ENCODE results near the gene CSK. TPM values are rescaled to one million over a fixed set of nuclear protein-coding genes. Genes with fewer than 3 reads are reported as not detected.

Gene CSK
- total RNA-seq, 1 donor from 2014 or later, result 557 TPM

DNA sequence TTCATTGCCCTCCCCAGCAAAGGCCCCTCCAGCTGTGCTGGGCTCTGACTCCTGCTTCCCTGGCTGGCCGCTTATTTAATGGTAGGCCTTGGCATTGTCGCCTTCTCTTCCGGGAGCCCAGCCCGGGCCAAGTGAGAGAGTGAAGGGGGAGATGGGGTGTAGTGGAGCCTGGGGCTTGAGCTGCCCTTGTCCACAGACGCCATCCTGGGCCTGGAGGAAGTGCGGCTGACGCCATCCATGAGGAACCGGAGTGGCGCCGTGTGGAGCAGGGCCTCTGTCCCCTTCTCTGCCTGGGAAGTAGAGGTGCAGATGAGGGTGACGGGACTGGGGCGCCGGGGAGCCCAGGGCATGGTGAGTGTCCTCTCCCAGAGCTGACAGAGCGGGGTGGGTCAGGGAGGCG, 34.1 kb downstream of the CSK start:
- TF ChIP-seq, protein P1, sequence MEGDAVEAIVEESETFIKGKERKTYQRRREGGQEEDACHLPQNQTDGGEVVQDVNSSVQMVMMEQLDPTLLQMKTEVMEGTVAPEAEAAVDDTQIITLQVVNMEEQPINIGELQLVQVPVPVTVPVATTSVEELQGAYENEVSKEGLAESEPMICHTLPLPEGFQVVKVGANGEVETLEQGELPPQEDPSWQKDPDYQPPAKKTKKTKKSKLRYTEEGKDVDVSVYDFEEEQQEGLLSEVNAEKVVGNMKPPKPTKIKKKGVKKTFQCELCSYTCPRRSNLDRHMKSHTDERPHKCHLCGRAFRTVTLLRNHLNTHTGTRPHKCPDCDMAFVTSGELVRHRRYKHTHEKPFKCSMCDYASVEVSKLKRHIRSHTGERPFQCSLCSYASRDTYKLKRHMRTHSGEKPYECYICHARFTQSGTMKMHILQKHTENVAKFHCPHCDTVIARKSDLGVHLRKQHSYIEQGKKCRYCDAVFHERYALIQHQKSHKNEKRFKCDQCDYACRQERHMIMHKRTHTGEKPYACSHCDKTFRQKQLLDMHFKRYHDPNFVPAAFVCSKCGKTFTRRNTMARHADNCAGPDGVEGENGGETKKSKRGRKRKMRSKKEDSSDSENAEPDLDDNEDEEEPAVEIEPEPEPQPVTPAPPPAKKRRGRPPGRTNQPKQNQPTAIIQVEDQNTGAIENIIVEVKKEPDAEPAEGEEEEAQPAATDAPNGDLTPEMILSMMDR (IDR thresholded peaks at IDR 0.05), result no peak
- H3K4me3 Mint-ChIP-seq, result no peak overlapping the region
- CTCF ChIA-PET, result no interaction called here
- H3K4me1 Mint-ChIP-seq, result peaks cover 31% of the 10 kb centered on the region
- no peaks in the 10 kb centered on the region for H3K36me3 Mint-ChIP-seq (ENCODE audit: low read depth)
- POLR2A ChIA-PET, result no interaction called here
- intact Hi-C loops (cut with micrococcal nuclease), result no loop called here
- H3K9me3 Mint-ChIP-seq, result no peaks in the 10 kb centered on the region
- no peak overlapping the region for H3K27ac Mint-ChIP-seq
- ATAC-seq (ENCODE audit: low read depth), result no peak
- no peaks in the 10 kb centered on the region for H3K27me3 Mint-ChIP-seq
- DNase-seq, result no peak

DNA sequence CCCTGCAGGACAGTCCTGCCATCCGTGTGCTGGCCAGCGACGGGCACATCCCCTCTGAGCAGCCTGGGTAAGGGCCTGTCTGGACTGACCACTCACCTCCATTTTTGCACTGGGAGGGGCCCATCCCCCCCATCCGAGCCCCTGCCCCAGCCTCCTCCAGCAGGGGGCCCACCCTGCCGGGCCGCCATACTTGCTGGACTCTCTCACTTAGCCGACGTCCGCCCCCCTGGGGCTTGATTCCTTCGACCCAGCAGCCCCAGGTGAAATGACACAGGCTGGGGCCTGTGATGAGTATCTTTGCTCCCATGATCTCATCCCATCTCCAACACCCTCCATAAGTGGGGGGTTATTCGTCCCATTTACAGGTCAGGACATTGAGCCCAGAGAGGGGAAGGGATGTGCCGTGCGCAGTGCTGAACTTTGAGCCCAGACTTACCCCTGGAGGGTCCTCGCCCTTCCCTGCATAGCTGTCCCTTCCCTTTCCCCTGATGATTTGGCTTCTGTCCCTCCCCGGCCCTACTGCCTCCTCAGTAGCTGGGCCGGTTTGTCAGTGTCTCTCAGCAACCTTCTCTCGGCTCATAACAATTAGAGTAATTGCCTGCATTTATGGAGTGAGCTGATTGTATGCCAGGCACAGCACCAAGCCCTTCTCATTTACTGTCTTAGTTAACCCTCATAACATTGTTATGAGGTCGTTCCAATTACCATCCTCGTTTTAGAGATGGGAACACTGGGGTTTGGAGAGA, 34.9 kb downstream of the CSK start:
- Mint-ChIP-seq H3K4me3 (no peak overlapping the region), H3K27ac (no peak overlapping the region)
- no peak for DNase-seq

DNA sequence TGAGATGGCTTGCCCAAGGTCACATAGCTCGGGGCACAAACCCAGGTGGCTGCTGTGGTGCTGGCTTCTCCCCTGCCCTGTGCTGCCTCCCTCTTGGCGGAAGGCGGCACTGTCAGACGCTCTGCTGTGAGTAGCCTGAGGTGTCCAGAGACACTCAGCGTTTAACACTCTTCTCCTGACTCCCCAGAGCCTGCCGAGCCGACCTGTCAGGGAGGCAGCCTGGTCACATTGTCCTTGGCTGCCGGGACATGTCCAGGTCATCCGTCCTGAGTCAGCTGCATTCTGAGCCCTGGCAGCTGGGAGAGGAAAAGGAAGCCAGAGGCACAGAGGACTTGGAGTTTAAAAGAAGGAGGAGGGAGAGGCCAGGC, 35.5 kb downstream of the CSK start:
- intact Hi-C loops (cut with micrococcal nuclease), result no loop called here
- ChIA-PET CTCF (interaction anchor here (0.7 to 1.1 kb wide), 2 partner anchors 8 to 18 kb away, joined by 3 read pairs; no protein-coding TSS in a partner anchor), POLR2A (no interaction called here)
- peaks cover 45% of the 10 kb centered on the region for H3K4me1 Mint-ChIP-seq
- no peaks in the 10 kb centered on the region for H3K9me3 Mint-ChIP-seq
- no peak overlapping the region for H3K27ac Mint-ChIP-seq
- ATAC-seq (ENCODE audit: low read depth) (no peak), DNase-seq (no peak)
- H3K4me3 Mint-ChIP-seq, result no peak overlapping the region
- H3K36me3 Mint-ChIP-seq (ENCODE audit: low read depth), result no peaks in the 10 kb centered on the region
- TF ChIP-seq, protein P1 (IDR thresholded peaks at IDR 0.05), result no peak
- no peaks in the 10 kb centered on the region for H3K27me3 Mint-ChIP-seq

More for the DNA sequence above, 34.9 kb downstream of the CSK start:
- no peak for ATAC-seq (ENCODE audit: low read depth)
- intact Hi-C loops (cut with micrococcal nuclease), result no loop called here
- Mint-ChIP-seq H3K9me3 (no peaks in the 10 kb centered on the region), H3K27me3 (no peaks in the 10 kb centered on the region), H3K36me3 (ENCODE audit: low read depth) (no peaks in the 10 kb centered on the region), H3K4me1 (peaks cover 39% of the 10 kb centered on the region)
- ChIA-PET CTCF (interaction anchor here (1.1 kb wide), 1 partner anchor 17 kb away, joined by 3 read pairs; no protein-coding TSS in a partner anchor), POLR2A (no interaction called here)
- TF ChIP-seq, protein P1 (IDR thresholded peaks at IDR 0.05), result no peak

DNA sequence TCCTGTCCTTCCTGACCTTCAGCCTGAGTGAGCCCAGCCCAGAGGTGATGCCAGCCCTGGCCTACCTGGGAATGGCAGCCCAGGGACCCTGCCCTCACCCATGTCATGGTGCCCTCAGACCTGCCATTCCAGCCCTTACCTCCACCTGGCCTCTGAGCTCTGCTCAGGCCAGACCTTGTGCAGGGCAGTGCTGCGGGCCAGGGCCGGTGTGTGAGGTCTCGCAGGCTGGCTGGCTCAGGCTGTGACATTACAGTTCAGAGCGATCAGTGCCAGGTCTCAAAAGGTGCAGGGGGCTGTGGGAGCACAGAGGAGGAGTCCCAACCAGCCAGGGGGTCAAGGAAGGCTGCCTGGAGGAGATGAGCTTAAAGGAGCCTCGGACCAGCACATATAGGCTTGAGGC, 38.2 kb downstream of the CSK start:
- H3K9me3 Mint-ChIP-seq, result no peaks in the 10 kb centered on the region
- H3K27ac Mint-ChIP-seq, result no peak overlapping the region
- no peak for DNase-seq
- intact Hi-C loops (cut with micrococcal nuclease), result no loop called here
- no peak overlapping the region for H3K4me3 Mint-ChIP-seq
- CTCF ChIA-PET, result interaction anchor here (1.3 to 1.5 kb wide), 4 partner anchors 36 to 52 kb away, joined by 3 to 8 read pairs (median 6); no protein-coding TSS in a partner anchor
- H3K27me3 Mint-ChIP-seq, result no peaks in the 10 kb centered on the region
- TF ChIP-seq, protein P1 (IDR thresholded peaks at IDR 0.05), result no peak
- peaks cover 48% of the 10 kb centered on the region for H3K4me1 Mint-ChIP-seq
- POLR2A ChIA-PET, result interaction anchor here (1.2 to 2.2 kb wide), 6 partner anchors 16 to 50 kb away, joined by 3 to 13 read pairs (median 4); no protein-coding TSS in a partner anchor
- no peaks in the 10 kb centered on the region for H3K36me3 Mint-ChIP-seq (ENCODE audit: low read depth)
- no peak for ATAC-seq (ENCODE audit: low read depth)

DNA sequence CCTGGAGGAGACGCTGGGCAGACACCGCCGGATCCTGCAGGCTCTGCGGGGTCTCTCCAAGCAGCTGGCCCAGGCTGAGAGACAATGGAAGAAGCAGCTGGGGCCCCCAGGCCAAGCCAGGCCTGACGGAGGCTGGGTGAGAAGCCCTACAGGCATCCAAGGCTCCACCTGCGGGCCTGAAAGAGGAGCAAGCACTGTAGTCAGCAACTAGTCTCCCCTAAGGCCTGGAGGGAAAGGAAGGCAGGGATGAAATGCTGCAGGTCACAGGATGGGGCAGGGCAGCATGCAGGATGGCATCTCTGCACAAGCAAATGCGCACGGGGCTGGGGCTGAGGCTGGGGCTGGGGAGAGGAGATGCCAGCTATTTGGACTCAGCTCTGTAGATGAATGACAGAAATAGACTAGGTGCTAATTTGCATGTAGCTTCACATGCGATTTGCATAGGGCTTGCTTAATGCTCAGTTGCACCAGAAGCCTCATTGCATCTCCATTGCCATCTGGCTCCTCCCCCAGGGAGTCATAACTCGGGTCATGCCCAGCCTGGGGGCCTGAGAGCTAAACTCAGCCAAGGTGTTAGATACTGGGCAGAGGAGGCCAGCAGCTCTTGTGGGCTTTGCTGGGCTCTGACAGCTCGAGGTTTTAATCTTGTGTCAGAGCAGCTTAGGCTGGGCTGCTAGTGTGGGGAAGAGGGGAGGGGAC, 39.4 kb downstream of the CSK start:
- CTCF ChIA-PET, result interaction anchor here (0.7 to 1.4 kb wide), 7 partner anchors 9 to 80 kb away, joined by 3 to 8 read pairs (median 3); partner anchors contain the start of gene CSK

More for the DNA sequence above, 39.4 kb downstream of the CSK start:
- Mint-ChIP-seq H3K4me3 (peak overlapping the region; percentile 63), H3K27ac (peak overlapping the region; percentile 31), H3K36me3 (ENCODE audit: low read depth) (no peaks in the 10 kb centered on the region), H3K27me3 (no peaks in the 10 kb centered on the region), H3K9me3 (no peaks in the 10 kb centered on the region), H3K4me1 (peaks cover 43% of the 10 kb centered on the region)
- POLR2A ChIA-PET, result interaction anchor here (0.5 to 2.2 kb wide), 13 partner anchors 10 to 206 kb away, joined by 3 to 13 read pairs (median 4); partner anchors contain the start of gene CLK3
- TF ChIP-seq, protein P1 (IDR thresholded peaks at IDR 0.05), result no peak
- DNase-seq (peak; percentile 47), ATAC-seq (ENCODE audit: low read depth) (peak; percentile 92)
- intact Hi-C loops (cut with micrococcal nuclease), result loop anchor here (1.0 kb wide), 1 partner anchor 80 kb away; no protein-coding TSS in a partner anchor
